IPS-18c (cell line): ENCODE data around the gene ATOH8.

Source experiments
- H3K4me3 ChIP-seq: 2 replicates; pipeline ENCODE4 v1.7.0; 2013; ENCODE audit warnings: low read depth, mild to moderate bottlenecking, low read length, moderate library complexity; ENCODE audit not compliant: insufficient read depth
- H3K9me3 ChIP-seq: one replicate; pipeline ENCODE4 v1.6.1; 2013; ENCODE audit warnings: mild to moderate bottlenecking, low read length, moderate library complexity; ENCODE audit not compliant: control insufficient read depth, insufficient read depth

ATOH8 gene

GRCh38 chr2:85786865-85787264 is 33.1 kb downstream of the ATOH8 start:
- no peak overlapping the region for H3K4me3 ChIP-seq
- peaks cover 4% of the 10 kb centered on the region for H3K9me3 ChIP-seq

GRCh38 chr2:85787282-85787980 is 33.6 kb downstream of the ATOH8 start:
- Histone ChIP-seq H3K4me3 (no peak overlapping the region), H3K9me3 (peaks cover 4% of the 10 kb centered on the region)

GRCh38 chr2:85787981-85788340 is 34.2 kb downstream of the ATOH8 start:
- no peak overlapping the region for H3K4me3 ChIP-seq
- peaks cover 4% of the 10 kb centered on the region for H3K9me3 ChIP-seq

- Histone ChIP-seq H3K4me3 (no peak overlapping the region), H3K9me3 (peaks cover 4% of the 10 kb centered on the region)
Measured at GRCh38 chr2:85788603-85789002, 34.8 kb downstream of the ATOH8 start.

- H3K9me3 ChIP-seq = peaks cover 4% of the 10 kb centered on the region
- H3K4me3 ChIP-seq = no peak overlapping the region
Measured at GRCh38 chr2:85789271-85789670, 35.5 kb downstream of the ATOH8 start.

- H3K4me3 ChIP-seq = no peak overlapping the region
- H3K9me3 ChIP-seq = peaks cover 4% of the 10 kb centered on the region
Measured at GRCh38 chr2:85790032-85790431, 36.2 kb downstream of the ATOH8 start.

GRCh38 chr2:85790499-85791188 is 36.9 kb downstream of the ATOH8 start:
- peaks cover 4% of the 10 kb centered on the region for H3K9me3 ChIP-seq
- no peak overlapping the region for H3K4me3 ChIP-seq

- Histone ChIP-seq H3K4me3 (no peak overlapping the region), H3K9me3 (peaks cover 2% of the 10 kb centered on the region)
Measured at GRCh38 chr2:85791704-85792565, 38.1 kb downstream of the ATOH8 start.

- peaks cover 2% of the 10 kb centered on the region for H3K9me3 ChIP-seq
- no peak overlapping the region for H3K4me3 ChIP-seq
Measured at GRCh38 chr2:85792783-85793441, 39.1 kb downstream of the ATOH8 start.

- H3K9me3 ChIP-seq = no peaks in the 10 kb centered on the region
- H3K4me3 ChIP-seq = no peak overlapping the region
Measured at GRCh38 chr2:85793584-85793983, 39.8 kb downstream of the ATOH8 start.

GRCh38 chr2:85794038-85794441 is 40.2 kb downstream of the ATOH8 start:
- H3K9me3 ChIP-seq = no peaks in the 10 kb centered on the region
- H3K4me3 ChIP-seq = no peak overlapping the region

- Histone ChIP-seq H3K9me3 (no peaks in the 10 kb centered on the region), H3K4me3 (no peak overlapping the region)
Measured at GRCh38 chr2:85794491-85795121, 40.8 kb downstream of the ATOH8 start.

- H3K4me3 ChIP-seq = no peak overlapping the region
Measured at GRCh38 chr2:85795331-85796045, 41.7 kb downstream of the ATOH8 start.

GRCh38 chr2:85796046-85796340 is 42.2 kb downstream of the ATOH8 start:
- Histone ChIP-seq H3K9me3 (no peaks in the 10 kb centered on the region), H3K4me3 (no peak overlapping the region)

More at GRCh38 chr2:85795331-85796045, 41.7 kb downstream of the ATOH8 start:
- no peaks in the 10 kb centered on the region for H3K9me3 ChIP-seq

GRCh38 chr2:85796341-85797262 is 42.8 kb downstream of the ATOH8 start:
- H3K4me3 ChIP-seq = no peak overlapping the region
- no peaks in the 10 kb centered on the region for H3K9me3 ChIP-seq

- no peaks in the 10 kb centered on the region for H3K9me3 ChIP-seq
- H3K4me3 ChIP-seq = no peak overlapping the region
Measured at GRCh38 chr2:85797263-85797660, 43.5 kb downstream of the ATOH8 start.
